C4-2B (cell line): Measurements from ENCODE around the gene GFPT2.

Source experiments
- CTCF ChIP-seq: fragments of 450-650 bp; conservative IDR thresholded peaks from 2 replicates; pipeline ENCODE4 v1.5.1; 2017; ENCODE audit warnings: mild to moderate bottlenecking
- ZFX ChIP-seq: fragments of 450-650 bp; IDR thresholded peaks from 2 replicates; pipeline ENCODE4 v1.6.1; 2017

- TF ChIP-seq CTCF (no peak), ZFX (no peak)
Observed at GRCh38 chr5:180343110-180343830, 9.9 kb downstream of the GFPT2 start.
